PC-9 (cell line): Measurements from ENCODE around the gene STRIP2. TPM values are rescaled to one million over a fixed set of nuclear protein-coding genes. Genes with fewer than 3 reads are reported as not detected.

Experiments used
- BruUV-seq: library from RNA; stranded (reverse); fragments of 400-500 nt; replicated peaks from 2 replicates; lab custom pipeline; 2021; lab: Mats Ljungman, UMichigan
- CTCF ChIA-PET: fragments of 300-600 bp; sonication (Branson Sonifier 250); formaldehyde crosslinking; loops from one replicate; lab custom pipeline; 2022; ENCODE audit warnings: antibody characterized with exemption; lab: Charles Lee
- POLR2A ChIA-PET: fragments of 300-600 bp; sonication (Branson Sonifier 250); formaldehyde crosslinking; loops from one replicate; lab custom pipeline; 2022; ENCODE audit warnings: antibody characterized with exemption; ENCODE audit not compliant: unreplicated experiment; lab: Charles Lee
- DNase-seq, 2 experiments: peaks; one replicate each; pipeline versions ENCODE4 v3.0.0 to v3.0.0-alpha.2; 2015 to 2022; ENCODE audit warnings: mixed read lengths in 1 of 2
- H2AFZ ChIP-seq: fragments of 200-600 bp; sonication (generic); 2 replicates; pipeline ENCODE4 v1.8.1; 2017; ENCODE audit warnings: antibody characterized with exemption
- H3F3A ChIP-seq: fragments of 200-600 bp; sonication (generic); 2 replicates; pipeline ENCODE4 v1.8.1; 2017; ENCODE audit warnings: antibody characterized with exemption, mild to moderate bottlenecking, low read depth; ENCODE audit not compliant: insufficient read depth
- H3K27ac ChIP-seq: fragments of 200-600 bp; sonication (generic); 2 replicates; pipeline ENCODE4 v1.6.1; 2016; ENCODE audit warnings: mixed run types
- H3K27me3 ChIP-seq: fragments of 200-600 bp; sonication (generic); 2 replicates; pipeline ENCODE4 v1.6.1; 2016; ENCODE audit warnings: low read depth, mixed run types; ENCODE audit not compliant: insufficient read depth
- H3K36me3 ChIP-seq: fragments of 200-600 bp; sonication (generic); 2 replicates; pipeline ENCODE4 v1.6.1; 2016; ENCODE audit warnings: low read depth, mixed run types
- H3K4me1 ChIP-seq: fragments of 200-600 bp; sonication (generic); replicated peaks from 2 replicates; pipeline ENCODE4 v1.6.1; 2016; ENCODE audit warnings: mixed run types; ENCODE audit not compliant: insufficient read depth
- H3K4me2 ChIP-seq: fragments of 200-600 bp; sonication (generic); 2 replicates; pipeline ENCODE4 v1.6.1; 2017; ENCODE audit warnings: mixed run types
- H3K4me3 ChIP-seq: fragments of 200-600 bp; sonication (generic); 2 replicates; pipeline ENCODE4 v1.6.1; 2016; ENCODE audit warnings: mixed run types
- H3K79me2 ChIP-seq: fragments of 200-600 bp; sonication (generic); 2 replicates; pipeline ENCODE4 v1.6.1; 2017; ENCODE audit warnings: low read depth, mixed run types
- H3K9me2 ChIP-seq: fragments of 200-600 bp; sonication (generic); 2 replicates; pipeline ENCODE4 v1.8.1; 2017; ENCODE audit warnings: mild to moderate bottlenecking; ENCODE audit not compliant: insufficient read depth
- H3K9me3 ChIP-seq: fragments of 200-600 bp; sonication (generic); 2 replicates; pipeline ENCODE4 v1.8.1; 2016; ENCODE audit warnings: low read depth; ENCODE audit not compliant: insufficient read depth
- H4K20me1 ChIP-seq: fragments of 200-600 bp; sonication (generic); 2 replicates; pipeline ENCODE4 v1.8.1; 2017; ENCODE audit not compliant: insufficient read depth
- EZH2 ChIP-seq: fragments of 200-600 bp; sonication (generic); IDR thresholded peaks from 2 replicates; pipeline ENCODE4 v1.8.0; 2017; ENCODE audit warnings: antibody characterized with exemption, low read depth
- intact Hi-C: fragments of 100-400 bp; cut with micrococcal nuclease; formaldehyde crosslinking; loops from one replicate; pipeline ENCODE4 v1.10.0; 2022; ENCODE audit not compliant: unreplicated experiment
- total RNA-seq: library from RNA; stranded (reverse); gene quantifications from 2 replicates; pipeline ENCODE4 v1.2.3, GENCODE V29; 2021
- TF ChIP-seq, protein P1 (sequence below): fragments of 200-600 bp; sonication (generic); conservative IDR thresholded peaks from 2 replicates; pipeline ENCODE4 v1.6.1; 2017; ENCODE audit warnings: mixed run types, antibody characterized with exemption, mild to moderate bottlenecking, moderate library complexity

STRIP2 gene
- total RNA-seq, 1 experiment from 2014 or later, result 9.5 TPM

DNA sequence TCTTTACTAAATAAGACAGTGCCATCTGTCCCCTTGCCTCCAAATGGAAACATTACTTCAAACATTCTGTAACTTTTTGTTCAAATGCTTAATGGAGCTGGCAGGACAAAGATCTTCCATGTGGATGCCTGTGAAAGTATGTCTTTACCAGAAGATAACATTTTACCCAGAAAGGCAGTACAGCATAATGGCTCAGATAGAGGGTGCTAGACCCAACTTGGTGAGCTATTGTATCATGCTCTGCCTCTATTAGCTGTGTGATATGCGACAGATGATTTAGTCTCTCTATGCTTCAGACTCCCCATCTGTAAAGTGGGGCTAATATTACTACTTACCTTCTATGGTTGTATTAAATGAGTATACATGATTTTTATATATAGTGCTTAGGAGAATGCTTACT, 59.3 kb downstream of the STRIP2 start:
- H4K20me1 ChIP-seq, result no peaks in the 10 kb centered on the region
- no peaks in the 10 kb centered on the region for H3K9me2 ChIP-seq
- ChIA-PET CTCF (no interaction called here), POLR2A (interaction anchor here (0.9 kb wide), 1 partner anchor 99 kb away, joined by 10 read pairs; no protein-coding TSS in a partner anchor)
- intact Hi-C loops, result no loop called here
- H3K4me2 ChIP-seq, result no peak overlapping the region
- DNase-seq, result no peak
- no peak overlapping the region for H3K27ac ChIP-seq
- H3K79me2 ChIP-seq, result no peaks in the 10 kb centered on the region
- no TSS peak for BruUV-seq
- H3K4me3 ChIP-seq, result no peak overlapping the region
- no peaks in the 10 kb centered on the region for H3K4me1 ChIP-seq
- H3K36me3 ChIP-seq, result no peaks in the 10 kb centered on the region
- H2AFZ ChIP-seq, result no peak overlapping the region
- peaks cover 12% of the 10 kb centered on the region; the same call in 1 of the 2 replicates for H3F3A ChIP-seq
- no peak for TF ChIP-seq EZH2
- TF ChIP-seq, protein P1, sequence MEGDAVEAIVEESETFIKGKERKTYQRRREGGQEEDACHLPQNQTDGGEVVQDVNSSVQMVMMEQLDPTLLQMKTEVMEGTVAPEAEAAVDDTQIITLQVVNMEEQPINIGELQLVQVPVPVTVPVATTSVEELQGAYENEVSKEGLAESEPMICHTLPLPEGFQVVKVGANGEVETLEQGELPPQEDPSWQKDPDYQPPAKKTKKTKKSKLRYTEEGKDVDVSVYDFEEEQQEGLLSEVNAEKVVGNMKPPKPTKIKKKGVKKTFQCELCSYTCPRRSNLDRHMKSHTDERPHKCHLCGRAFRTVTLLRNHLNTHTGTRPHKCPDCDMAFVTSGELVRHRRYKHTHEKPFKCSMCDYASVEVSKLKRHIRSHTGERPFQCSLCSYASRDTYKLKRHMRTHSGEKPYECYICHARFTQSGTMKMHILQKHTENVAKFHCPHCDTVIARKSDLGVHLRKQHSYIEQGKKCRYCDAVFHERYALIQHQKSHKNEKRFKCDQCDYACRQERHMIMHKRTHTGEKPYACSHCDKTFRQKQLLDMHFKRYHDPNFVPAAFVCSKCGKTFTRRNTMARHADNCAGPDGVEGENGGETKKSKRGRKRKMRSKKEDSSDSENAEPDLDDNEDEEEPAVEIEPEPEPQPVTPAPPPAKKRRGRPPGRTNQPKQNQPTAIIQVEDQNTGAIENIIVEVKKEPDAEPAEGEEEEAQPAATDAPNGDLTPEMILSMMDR, result no peak
- no peaks in the 10 kb centered on the region for H3K9me3 ChIP-seq
- H3K27me3 ChIP-seq, result no peaks in the 10 kb centered on the region

DNA sequence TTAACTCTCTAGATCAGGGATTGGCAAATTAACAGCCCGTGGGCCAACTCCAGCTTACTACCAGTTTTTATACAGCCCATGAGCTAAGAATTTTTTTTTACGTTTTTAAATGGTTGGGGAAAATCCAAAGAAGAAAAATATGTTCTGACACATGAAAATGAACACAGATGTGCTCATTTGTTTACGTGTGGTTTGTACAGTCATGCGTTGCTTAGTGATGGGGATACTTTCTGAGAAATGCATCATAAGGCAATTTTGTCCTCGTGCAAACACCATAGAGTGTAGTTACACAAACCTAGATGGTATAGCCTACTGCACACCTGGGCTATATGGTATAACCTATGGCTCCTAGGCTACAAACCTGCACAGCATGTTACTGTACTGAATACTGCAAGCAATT, 59.8 kb downstream of the STRIP2 start:
- intact Hi-C loops, result no loop called here
- Histone ChIP-seq H2AFZ (no peak overlapping the region), H3K4me2 (no peak overlapping the region), H4K20me1 (no peaks in the 10 kb centered on the region), H3K36me3 (no peaks in the 10 kb centered on the region), H3K9me2 (no peaks in the 10 kb centered on the region), H3K4me1 (no peaks in the 10 kb centered on the region), H3K27me3 (no peaks in the 10 kb centered on the region), H3K4me3 (no peak overlapping the region), H3K9me3 (no peaks in the 10 kb centered on the region), H3K27ac (no peak overlapping the region), H3K79me2 (no peaks in the 10 kb centered on the region), H3F3A (peaks cover 12% of the 10 kb centered on the region; the same call in 1 of the 2 replicates)
- BruUV-seq, result no TSS peak
- TF ChIP-seq EZH2, result no peak
- TF ChIP-seq, protein P1, result no peak
- DNase-seq, result no peak
- ChIA-PET POLR2A (interaction anchor here (0.9 kb wide), 1 partner anchor 98 kb away, joined by 10 read pairs; no protein-coding TSS in a partner anchor), CTCF (no interaction called here)

DNA sequence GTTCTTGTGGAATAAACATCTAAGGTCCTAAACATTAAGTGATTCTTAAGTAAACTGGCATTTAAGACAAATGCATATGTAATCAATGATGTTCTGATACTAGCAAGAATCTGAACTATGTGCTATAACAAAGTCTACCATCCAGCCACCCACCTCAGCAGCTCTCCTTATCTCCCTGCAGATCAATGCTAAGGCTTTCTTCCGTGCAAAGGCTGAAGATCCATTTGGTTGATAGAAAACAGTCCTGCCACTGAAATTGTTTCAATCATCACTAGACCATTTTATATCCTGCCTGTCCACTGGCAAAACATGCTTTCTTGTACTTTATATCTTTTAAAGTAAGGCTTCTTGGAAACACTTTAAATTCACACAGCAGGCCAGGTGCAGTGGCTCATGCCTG, 61.8 kb downstream of the STRIP2 start:
- Histone ChIP-seq H3K9me3 (no peaks in the 10 kb centered on the region), H4K20me1 (no peaks in the 10 kb centered on the region), H3K4me2 (no peak overlapping the region), H3K79me2 (no peaks in the 10 kb centered on the region), H3K27ac (no peak overlapping the region), H2AFZ (no peak overlapping the region), H3K4me3 (no peak overlapping the region), H3F3A (peaks cover 7% of the 10 kb centered on the region; the same call in 1 of the 2 replicates), H3K4me1 (no peaks in the 10 kb centered on the region), H3K27me3 (no peaks in the 10 kb centered on the region), H3K9me2 (no peaks in the 10 kb centered on the region), H3K36me3 (no peaks in the 10 kb centered on the region)
- TF ChIP-seq, protein P1, result no peak
- TF ChIP-seq EZH2, result no peak
- no TSS peak for BruUV-seq
- POLR2A ChIA-PET, result interaction anchor here (0.6 kb wide), 1 partner anchor 184 kb away, joined by 3 read pairs; no protein-coding TSS in a partner anchor
- intact Hi-C loops, result no loop called here
- DNase-seq, result no peak
- CTCF ChIA-PET, result no interaction called here
